Measurements from ENCODE around the gene ANLN. TPM values are rescaled to one million over a fixed set of nuclear protein-coding genes. Genes with fewer than 3 reads are reported as not detected.

Gene ANLN, protein sequence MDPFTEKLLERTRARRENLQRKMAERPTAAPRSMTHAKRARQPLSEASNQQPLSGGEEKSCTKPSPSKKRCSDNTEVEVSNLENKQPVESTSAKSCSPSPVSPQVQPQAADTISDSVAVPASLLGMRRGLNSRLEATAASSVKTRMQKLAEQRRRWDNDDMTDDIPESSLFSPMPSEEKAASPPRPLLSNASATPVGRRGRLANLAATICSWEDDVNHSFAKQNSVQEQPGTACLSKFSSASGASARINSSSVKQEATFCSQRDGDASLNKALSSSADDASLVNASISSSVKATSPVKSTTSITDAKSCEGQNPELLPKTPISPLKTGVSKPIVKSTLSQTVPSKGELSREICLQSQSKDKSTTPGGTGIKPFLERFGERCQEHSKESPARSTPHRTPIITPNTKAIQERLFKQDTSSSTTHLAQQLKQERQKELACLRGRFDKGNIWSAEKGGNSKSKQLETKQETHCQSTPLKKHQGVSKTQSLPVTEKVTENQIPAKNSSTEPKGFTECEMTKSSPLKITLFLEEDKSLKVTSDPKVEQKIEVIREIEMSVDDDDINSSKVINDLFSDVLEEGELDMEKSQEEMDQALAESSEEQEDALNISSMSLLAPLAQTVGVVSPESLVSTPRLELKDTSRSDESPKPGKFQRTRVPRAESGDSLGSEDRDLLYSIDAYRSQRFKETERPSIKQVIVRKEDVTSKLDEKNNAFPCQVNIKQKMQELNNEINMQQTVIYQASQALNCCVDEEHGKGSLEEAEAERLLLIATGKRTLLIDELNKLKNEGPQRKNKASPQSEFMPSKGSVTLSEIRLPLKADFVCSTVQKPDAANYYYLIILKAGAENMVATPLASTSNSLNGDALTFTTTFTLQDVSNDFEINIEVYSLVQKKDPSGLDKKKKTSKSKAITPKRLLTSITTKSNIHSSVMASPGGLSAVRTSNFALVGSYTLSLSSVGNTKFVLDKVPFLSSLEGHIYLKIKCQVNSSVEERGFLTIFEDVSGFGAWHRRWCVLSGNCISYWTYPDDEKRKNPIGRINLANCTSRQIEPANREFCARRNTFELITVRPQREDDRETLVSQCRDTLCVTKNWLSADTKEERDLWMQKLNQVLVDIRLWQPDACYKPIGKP
- 23.5 TPM for total RNA-seq

GRCh38 chr7:36389371-36390198 lies at the start of gene ANLN:
TSS of gene ANLN (plus strand) at chr7:36389862. CDS start at chr7:36390027, 165 bp downstream.

Other genes with a start within 250 kb of the ANLN start
- 17.2 TPM for gene EEPD1, start 236.6 kb upstream of the ANLN start, total RNA-seq

Measured in parietal lobe (tissue), 1 donor.